ENCODE results near the gene VSTM5.
"Not testable (repeated sequence)": the region's sequence is repeated elsewhere in the genome, so short reads cannot be mapped to it uniquely, and the experiment has no call there.

The VSTM5 gene

DNA sequence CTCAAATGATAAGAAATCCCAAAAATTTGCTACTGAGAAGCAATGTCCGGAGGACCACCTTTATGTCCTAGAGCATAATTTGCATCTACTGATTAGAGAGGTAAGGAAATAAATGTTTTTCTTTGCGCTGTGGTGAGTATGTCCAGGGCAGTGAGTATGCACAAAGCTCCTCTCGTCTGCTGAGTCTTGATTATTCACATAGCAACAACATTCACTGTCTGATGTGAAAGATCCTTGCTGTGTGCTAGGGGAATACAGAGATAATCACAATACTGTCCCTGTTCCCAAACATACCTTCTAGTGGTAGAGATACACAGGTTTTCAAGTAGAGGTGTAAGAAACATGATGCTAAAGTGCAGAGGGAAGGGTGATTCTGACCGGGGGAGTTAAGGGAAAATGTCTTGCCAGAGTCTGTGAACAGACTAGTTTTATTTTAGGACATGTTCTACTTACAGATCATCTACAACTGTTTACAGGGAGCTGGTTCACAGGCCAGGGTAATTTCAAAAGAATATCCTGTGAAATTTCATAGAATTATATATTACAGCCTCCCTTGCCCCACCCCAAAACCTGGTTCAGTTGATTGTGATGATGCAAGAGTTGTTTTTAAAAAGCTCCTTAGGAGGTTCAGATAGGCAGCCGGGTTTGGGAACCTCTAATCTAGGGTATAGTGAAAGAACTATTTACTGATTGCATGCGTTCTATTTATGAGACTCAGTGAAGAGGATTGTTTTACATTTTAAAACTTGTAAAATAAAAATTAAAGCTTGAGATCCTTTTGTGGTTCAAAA lies 53.8 kb downstream of the VSTM5 start:
- no peak for DNase-seq (ENCODE audit: low read depth in 3 of 3)

DNA sequence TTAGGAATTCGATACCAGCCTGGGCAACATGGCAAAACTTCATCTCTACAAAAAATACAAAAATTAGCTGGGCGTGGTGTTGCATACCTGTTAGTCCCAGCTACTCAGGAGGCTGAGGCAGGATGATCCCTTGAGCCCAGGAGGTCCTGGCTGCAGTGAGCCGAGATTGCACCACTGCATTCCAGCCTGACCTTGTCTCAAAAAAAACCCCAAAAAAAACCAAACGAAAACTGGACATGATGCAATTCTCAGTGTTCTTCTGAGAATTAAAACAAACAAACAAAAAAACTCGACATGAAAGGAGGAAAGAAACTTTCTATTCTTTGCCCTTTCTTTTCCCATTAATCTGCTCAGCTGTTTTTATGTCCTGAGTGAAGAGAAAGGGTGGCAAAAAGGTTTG lies 58.9 kb downstream of the VSTM5 start:
- DNase-seq (ENCODE audit: low read depth in 3 of 3): no peak

DNA sequence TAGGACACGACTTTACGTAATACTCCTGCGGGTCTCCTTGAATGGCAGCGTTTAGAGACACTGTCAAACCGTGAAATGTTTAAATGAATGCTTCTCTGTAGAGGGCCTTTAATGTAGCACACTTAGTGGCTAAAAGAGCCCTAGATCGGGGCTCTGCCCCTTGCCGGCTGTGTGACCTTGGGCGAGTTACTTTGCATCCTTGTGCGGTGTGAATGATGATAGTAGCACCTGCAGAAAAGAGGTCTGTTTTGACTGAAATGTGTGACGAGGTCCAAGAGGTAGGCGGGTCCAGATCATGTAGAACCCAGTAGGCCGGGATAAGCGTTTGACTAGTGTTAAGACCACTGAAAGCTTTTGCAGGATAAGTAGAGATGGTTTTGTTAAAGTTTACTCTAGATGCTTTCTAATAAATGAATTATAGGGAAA lies 65.5 kb downstream of the VSTM5 start:
- DNase-seq (ENCODE audit: low read depth in 3 of 3): peak in 2 of 3 donors; percentile 8 to 13

DNA sequence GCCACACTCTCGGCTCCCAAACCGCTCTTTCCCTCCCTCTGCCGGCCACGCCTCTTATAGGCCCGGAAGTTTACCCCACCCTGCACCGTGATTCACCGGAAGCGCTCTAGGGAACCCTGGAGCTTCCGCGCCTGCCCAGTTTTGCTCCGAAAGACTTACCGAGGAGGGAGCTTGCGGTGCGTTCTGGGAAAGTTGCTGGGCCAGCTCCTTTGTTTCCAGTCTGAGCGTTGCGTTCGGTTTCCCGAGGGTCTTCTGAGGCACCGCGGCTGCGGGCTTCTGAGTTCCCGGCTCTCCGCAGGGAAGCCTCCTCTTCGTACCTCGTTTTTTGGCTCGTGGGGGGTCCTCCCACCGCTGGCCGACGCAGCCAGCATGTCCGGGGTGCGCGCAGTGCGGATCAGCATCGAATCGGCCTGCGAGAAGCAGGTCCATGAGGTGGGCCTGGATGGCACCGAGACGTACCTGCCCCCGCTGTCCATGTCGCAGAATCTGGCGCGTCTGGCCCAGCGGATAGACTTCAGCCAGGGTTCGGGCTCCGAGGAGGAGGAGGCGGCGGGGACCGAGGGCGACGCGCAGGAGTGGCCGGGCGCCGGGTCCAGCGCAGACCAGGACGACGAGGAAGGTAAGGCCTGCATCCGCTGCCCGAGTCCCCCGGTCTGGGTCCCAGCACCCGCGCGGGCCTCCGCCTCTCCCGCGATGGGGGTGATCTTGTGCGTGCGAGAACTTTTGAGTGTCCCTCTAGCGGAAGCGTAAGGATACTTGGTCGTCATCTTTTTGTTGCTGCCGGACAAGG lies 66.1 kb downstream of the VSTM5 start, which contains the start of gene MED17:
Gene MED17 (plus strand): TSS at position 138 of the 790 bp plus-strand sequence. CDS start 232 bp downstream, at position 370.
- peak; percentile 77 to 86 (median 84) for DNase-seq (ENCODE audit: low read depth in 3 of 3)

DNA sequence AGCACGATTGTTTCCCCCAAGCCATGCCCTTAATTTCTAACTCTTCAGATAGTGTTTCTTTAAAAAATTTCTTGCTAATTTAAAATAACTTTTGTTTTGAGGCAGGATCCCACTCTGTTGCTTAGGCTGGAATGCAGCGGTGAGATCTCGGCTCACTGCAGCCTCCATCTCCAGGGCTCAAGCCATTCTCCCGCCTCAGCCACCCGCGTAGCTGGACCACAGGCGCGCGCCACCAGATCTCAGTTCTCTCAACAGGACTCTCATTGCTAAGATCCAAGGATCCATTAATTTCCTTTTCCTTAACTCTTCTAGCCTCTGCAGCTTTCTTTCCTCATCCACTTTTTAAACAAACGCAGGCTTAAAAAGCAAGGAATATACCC lies 66.7 kb downstream of the VSTM5 start:
- DNase-seq (ENCODE audit: low read depth in 3 of 3): no peak

DNA sequence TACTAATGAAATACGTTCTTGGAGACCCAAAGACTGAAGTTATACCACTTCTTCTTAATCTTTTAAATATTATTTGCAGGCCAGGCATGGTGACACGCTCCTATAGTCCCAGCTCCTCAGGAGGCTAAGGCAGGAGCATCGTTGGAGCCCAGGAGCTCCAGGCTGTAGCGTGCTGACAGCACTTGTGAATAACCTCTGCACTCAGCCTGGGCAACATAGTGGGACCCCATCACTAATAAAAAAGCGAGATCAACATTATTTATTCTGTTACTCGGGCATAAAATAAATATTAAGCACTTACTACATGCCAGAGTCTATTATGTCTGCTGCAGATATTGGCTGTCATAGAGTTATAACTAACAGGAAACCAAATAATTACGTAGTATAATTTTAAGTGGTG lies 67.1 kb downstream of the VSTM5 start:
- DNase-seq (ENCODE audit: low read depth in 3 of 3): no peak

DNA sequence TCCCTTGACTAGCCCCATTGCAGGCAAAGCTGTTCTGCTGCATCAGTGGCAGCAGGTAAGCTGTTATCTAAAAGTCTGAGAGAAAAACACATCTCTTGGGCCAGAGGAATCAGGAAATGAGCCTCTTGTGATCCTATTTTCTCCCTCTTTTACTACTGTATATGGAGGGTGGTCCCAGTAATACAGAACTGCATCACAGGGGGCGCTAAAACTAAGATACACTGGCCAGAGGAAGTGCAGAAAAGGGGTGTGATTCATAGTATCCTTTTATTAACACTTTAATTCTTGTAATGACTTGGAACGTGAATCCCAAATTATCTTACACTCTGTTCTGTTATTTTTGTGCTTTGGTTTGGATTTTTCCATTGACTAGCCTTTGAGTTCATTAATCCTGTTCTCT lies 75.1 kb downstream of the VSTM5 start:
- DNase-seq (ENCODE audit: low read depth in 3 of 3): peak in 1 of 3 donors; percentile 13

DNA sequence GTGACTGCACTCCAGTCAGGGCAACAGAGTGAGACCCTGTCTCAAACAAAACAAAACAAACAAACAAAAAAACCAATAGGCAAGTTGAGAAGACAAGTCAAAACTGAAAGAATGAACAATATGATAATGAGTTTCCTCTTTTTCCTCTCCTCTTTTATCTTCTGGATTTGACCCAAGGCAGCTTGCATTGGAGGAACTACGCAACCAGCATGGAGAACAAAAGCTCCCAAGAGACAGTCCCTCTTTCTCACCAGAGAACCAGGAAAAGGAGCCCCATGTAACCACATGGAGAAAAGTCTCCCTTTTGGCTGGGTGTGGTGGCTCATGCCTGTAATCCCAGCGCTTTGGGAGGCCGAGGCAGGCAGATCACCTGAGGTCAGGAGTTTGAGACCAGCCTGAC lies 75.9 kb downstream of the VSTM5 start:
- not testable (repeated sequence) for DNase-seq (ENCODE audit: low read depth in 3 of 3)

DNA sequence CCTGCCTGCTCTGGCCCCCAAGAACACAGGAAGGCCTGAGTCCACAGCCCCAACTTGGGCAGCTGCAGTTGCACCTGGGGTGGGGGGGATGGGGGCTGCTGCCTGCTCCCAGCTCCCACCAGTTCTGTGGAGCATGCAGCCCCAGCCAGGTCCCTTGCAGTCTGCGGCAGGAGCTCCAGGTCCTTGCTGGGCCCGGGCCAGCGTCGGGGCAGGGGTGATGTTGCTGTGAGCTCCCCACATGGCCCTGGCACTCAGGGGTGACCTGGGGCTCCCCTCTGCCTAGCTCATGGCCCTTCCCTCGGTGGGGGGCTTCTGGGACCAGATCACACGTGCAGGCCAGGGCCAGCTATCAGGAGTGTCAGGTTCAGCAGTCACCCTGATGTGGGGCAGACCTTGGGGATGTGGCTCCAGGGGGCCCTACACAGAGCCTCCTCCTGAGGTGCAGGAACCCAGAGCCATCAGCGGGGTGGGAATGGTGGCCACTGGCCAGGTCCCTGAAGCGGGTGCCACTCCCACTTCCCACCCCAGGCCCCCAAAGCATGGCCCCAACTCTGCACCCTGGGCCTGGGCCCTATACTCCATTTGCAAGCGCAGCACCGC lies 76.7 kb downstream of the VSTM5 start:
- DNase-seq (ENCODE audit: low read depth in 3 of 3): no peak

DNA sequence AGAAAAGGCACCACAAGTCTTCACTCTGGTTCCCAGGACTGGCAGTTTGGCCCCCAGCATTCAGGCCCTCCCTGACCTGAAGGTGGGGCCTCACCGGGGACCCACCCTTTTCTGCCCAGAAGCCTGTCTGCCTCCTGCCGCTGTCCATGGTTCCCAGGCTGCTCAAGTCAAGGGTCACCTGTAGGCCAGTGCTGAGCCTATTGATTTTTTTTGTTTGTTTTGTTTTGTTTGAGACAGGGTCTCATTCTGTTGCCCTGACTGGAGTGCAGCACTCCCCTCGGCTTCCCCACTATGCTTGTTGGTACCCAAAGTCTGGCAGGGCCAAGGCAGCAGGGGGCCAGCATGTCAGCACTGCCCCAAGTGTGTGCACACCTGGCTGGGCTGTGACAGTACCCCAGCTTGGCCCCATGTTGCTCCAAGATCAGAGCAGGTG lies 77.4 kb downstream of the VSTM5 start:
- DNase-seq (ENCODE audit: low read depth in 3 of 3): no peak

DNA sequence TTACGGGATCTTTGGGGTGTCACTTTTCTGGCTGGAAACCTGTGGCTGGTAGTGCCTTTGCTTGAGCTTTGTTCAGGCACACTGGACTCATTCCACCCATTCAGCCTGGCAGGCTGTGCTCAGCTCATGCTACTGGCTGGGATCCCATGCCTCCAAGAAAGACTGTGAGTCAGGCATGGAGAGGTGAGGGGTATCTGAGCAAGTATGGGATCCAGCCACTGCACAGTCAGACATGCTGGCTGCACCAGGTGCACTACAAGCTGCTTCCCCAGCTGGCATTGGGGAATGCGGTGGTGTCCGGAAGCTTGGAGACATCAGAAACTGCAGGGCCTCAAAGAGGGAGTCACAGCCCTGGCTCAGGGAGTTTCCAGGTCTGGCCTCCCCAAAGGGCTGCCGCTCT lies 78.3 kb downstream of the VSTM5 start:
- no peak for DNase-seq (ENCODE audit: low read depth in 3 of 3)

DNA sequence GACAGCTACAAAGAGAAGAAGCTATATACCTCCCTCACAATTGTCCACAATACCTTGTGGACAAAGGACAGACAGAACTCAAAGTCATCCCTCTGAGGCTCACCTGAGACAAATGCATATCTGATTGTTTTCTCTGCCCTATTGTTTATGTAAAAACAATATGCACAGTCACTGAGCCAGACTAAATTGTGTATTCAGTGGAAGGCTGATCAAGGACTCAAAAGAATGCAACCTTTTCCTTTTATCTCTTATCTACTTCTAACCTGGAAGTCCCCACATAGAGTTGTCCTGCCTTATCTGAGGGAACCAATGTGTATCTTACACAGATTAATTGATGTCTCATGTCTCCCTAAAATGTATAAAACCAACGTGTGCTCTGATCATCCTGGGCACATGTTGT lies 80.3 kb downstream of the VSTM5 start:
- no peak for DNase-seq (ENCODE audit: low read depth in 3 of 3)

All from stimulated activated CD4-positive, alpha-beta T cell treated with anti-CD3 and anti-CD28 coated beads, TNF-alpha, amount 100 ng/mL, for 48 hours (primary cell).